ENCODE data around the gene TMED3.
A peak's percentile ranks its signal among the peaks of the same experiment; 100 is the strongest.

TMED3 gene

GRCh38 chr15:79310985-79311900 lies at the start of gene TMED3:
TMED3 (plus strand) TSS chr15:79311112; CDS start chr15:79311250, 138 bp downstream.
- DNase-seq (ENCODE audit: low read depth), result peak; percentile 51

- DNase-seq (ENCODE audit: low read depth), result no peak
Measured at GRCh38 chr15:79261836-79262235, 49.1 kb upstream of the TMED3 start.

GRCh38 chr15:79265167-79265566 lies 45.7 kb upstream of the TMED3 start:
- no peak for DNase-seq (ENCODE audit: low read depth)

GRCh38 chr15:79265987-79266579 lies 44.8 kb upstream of the TMED3 start:
- no peak for DNase-seq (ENCODE audit: low read depth)

GRCh38 chr15:79282371-79283251 lies 28.3 kb upstream of the TMED3 start, which contains the start of gene ANKRD34C:
ANKRD34C (plus strand) TSS chr15:79282722; CDS start chr15:79293285, 10,563 bp downstream.
- no peak for DNase-seq (ENCODE audit: low read depth)

- DNase-seq (ENCODE audit: low read depth), result no peak
Measured at GRCh38 chr15:79283252-79284048, 27.5 kb upstream of the TMED3 start.

GRCh38 chr15:79290642-79291275 lies 20.2 kb upstream of the TMED3 start:
- DNase-seq (ENCODE audit: low read depth), result no peak

GRCh38 chr15:79292011-79292410 lies 18.9 kb upstream of the TMED3 start:
- DNase-seq (ENCODE audit: low read depth), result no peak

GRCh38 chr15:79294075-79294474 lies 16.8 kb upstream of the TMED3 start:
- no peak for DNase-seq (ENCODE audit: low read depth)

GRCh38 chr15:79296583-79296982 lies 14.3 kb upstream of the TMED3 start:
- DNase-seq (ENCODE audit: low read depth), result no peak

GRCh38 chr15:79299126-79299840 lies 11.6 kb upstream of the TMED3 start:
- no peak for DNase-seq (ENCODE audit: low read depth)

- no peak for DNase-seq (ENCODE audit: low read depth)
Measured at GRCh38 chr15:79299841-79300235, 11.1 kb upstream of the TMED3 start.

- no peak for DNase-seq (ENCODE audit: low read depth)
Measured at GRCh38 chr15:79307251-79307650, 3.7 kb upstream of the TMED3 start.

- DNase-seq (ENCODE audit: low read depth), result no peak
Measured at GRCh38 chr15:79308874-79309273, 2.0 kb upstream of the TMED3 start.

- no peak for DNase-seq (ENCODE audit: low read depth)
Measured at GRCh38 chr15:79310612-79310984, 314 bp upstream of the TMED3 start.

- DNase-seq (ENCODE audit: low read depth), result no peak
Measured at GRCh38 chr15:79311901-79312553, 1.1 kb downstream of the TMED3 start.

- DNase-seq (ENCODE audit: low read depth), result no peak
Measured at GRCh38 chr15:79314186-79314585, 3.3 kb downstream of the TMED3 start.

GRCh38 chr15:79314811-79315210 lies 3.9 kb downstream of the TMED3 start:
- no peak for DNase-seq (ENCODE audit: low read depth)

GRCh38 chr15:79315623-79316328 lies 4.9 kb downstream of the TMED3 start:
- no peak for DNase-seq (ENCODE audit: low read depth)

All from T-helper 22 cell (primary cell).